Ascending aorta (tissue), 2 donors: Measurements from ENCODE around the gene MAPRE3. TPM values are rescaled to one million over a fixed set of nuclear protein-coding genes. Genes with fewer than 3 reads are reported as not detected.

Source experiments
- DNase-seq, 2 donors: peaks; one replicate each; pipeline ENCODE4 v3.0.0-alpha.2; 2019; ENCODE audit warnings: low spot score in 2 of 2
- H3K27ac ChIP-seq, 2 donors: fragments of 200-600 bp; sonication (generic); one replicate each; pipeline ENCODE4 v1.5.1; 2016 to 2017; ENCODE audit warnings: mild to moderate bottlenecking in 1 of 2
- H3K27me3 ChIP-seq: fragments of 200-600 bp; sonication (generic); one replicate; pipeline ENCODE4 v1.5.1; 2017
- H3K36me3 ChIP-seq, 2 donors: fragments of 200-600 bp; sonication (generic); one replicate each; pipeline ENCODE4 v1.5.1; 2016
- H3K4me1 ChIP-seq, 2 donors: fragments of 200-600 bp; sonication (generic); one replicate each; pipeline ENCODE4 v1.5.1; 2016 to 2017; ENCODE audit warnings: mild to moderate bottlenecking in 1 of 2
- H3K4me3 ChIP-seq, 2 donors: fragments of 200-600 bp; sonication (generic); one replicate each; pipeline ENCODE4 v1.5.1; 2016 to 2017; ENCODE audit warnings: mild to moderate bottlenecking in 1 of 2
- H3K9me3 ChIP-seq, 2 donors: fragments of 200-600 bp; sonication (generic); one replicate each; pipeline ENCODE4 v1.5.1; 2016
- intact Hi-C: fragments of 100-400 bp; cut with DNase I; formaldehyde crosslinking; loops from one replicate; pipeline ENCODE4 v1.15.1; 2023
- total RNA-seq: library from RNA; depleted of rRNA; stranded (reverse); fragments of >200 nt; gene quantifications from one replicate; pipeline ENCODE4 v1.1.0, GENCODE V29; 2016
- TF ChIP-seq, protein P1 (sequence below), 3 experiments: fragments of 200-600 bp in 2 of 3; fragments of 450-650 bp in 1 of 3; sonication (generic) in 2 of 3; IDR thresholded peaks; one replicate each; pipeline ENCODE4 v1.5.1; 2016 to 2019; ENCODE audit warnings: antibody characterized with exemption in 3 of 3, mild to moderate bottlenecking in 1 of 3, moderate library complexity in 1 of 3

The MAPRE3 gene
- total RNA-seq, 1 donor from 2014 or later = 18.9 TPM

DNA sequence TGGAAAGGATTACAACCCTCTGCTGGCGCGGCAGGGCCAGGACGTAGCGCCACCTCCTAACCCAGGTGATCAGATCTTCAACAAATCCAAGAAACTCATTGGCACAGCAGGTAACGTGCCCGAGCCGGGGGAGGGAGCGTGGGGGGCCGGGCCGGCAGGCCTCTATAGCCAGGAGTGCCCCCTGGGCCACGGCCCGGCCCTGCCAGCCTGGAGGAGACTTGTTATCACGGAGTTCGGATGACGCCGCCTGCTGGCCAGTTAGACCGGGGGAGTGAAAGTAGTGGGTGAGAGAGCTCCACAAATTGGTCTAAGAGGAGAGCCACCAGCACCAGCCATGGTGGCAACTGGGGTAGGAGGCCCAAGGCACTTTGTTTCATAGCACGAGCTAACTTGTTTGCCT is 53.8 kb downstream of the MAPRE3 start:
- intact Hi-C loops = no loop called here
- TF ChIP-seq, protein P1, sequence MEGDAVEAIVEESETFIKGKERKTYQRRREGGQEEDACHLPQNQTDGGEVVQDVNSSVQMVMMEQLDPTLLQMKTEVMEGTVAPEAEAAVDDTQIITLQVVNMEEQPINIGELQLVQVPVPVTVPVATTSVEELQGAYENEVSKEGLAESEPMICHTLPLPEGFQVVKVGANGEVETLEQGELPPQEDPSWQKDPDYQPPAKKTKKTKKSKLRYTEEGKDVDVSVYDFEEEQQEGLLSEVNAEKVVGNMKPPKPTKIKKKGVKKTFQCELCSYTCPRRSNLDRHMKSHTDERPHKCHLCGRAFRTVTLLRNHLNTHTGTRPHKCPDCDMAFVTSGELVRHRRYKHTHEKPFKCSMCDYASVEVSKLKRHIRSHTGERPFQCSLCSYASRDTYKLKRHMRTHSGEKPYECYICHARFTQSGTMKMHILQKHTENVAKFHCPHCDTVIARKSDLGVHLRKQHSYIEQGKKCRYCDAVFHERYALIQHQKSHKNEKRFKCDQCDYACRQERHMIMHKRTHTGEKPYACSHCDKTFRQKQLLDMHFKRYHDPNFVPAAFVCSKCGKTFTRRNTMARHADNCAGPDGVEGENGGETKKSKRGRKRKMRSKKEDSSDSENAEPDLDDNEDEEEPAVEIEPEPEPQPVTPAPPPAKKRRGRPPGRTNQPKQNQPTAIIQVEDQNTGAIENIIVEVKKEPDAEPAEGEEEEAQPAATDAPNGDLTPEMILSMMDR (IDR thresholded peaks at IDR 0.05) = no peak
- no peaks in the 10 kb centered on the region for H3K27me3 ChIP-seq
- no peak for DNase-seq
- peaks cover 13 to 48% of the 10 kb centered on the region in 2 donors for H3K36me3 ChIP-seq
- H3K27ac ChIP-seq = no peak overlapping the region
- H3K9me3 ChIP-seq = no peaks in the 10 kb centered on the region
- no peak overlapping the region for H3K4me3 ChIP-seq
- no peaks in the 10 kb centered on the region for H3K4me1 ChIP-seq

DNA sequence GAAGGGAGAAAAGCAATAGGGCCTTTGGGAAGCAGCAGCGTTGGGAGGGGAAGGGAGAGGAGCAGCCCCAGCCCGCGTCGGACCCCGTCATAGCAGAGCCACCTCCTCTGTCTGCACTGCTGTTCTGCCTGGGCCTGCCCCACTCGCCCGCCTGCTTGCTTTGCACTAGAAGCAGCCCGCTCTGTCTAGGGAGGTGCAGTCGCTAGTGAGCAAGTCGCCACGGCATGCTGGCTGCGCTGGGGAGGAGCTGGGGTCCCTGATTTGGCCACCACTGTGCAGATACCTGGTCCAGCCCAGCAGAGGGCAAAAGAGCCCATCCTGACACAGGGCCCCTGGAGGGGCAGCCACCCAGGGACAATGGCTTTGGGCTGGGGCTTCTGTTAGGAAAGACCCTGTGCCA is 54.4 kb downstream of the MAPRE3 start:
- Histone ChIP-seq H3K9me3 (no peaks in the 10 kb centered on the region), H3K4me1 (no peaks in the 10 kb centered on the region), H3K27me3 (no peaks in the 10 kb centered on the region), H3K27ac (no peak overlapping the region), H3K36me3 (peaks cover 13 to 48% of the 10 kb centered on the region in 2 donors), H3K4me3 (no peak overlapping the region)
- no peak for DNase-seq
- TF ChIP-seq, protein P1 (IDR thresholded peaks at IDR 0.05) = no peak
- intact Hi-C loops = no loop called here

DNA sequence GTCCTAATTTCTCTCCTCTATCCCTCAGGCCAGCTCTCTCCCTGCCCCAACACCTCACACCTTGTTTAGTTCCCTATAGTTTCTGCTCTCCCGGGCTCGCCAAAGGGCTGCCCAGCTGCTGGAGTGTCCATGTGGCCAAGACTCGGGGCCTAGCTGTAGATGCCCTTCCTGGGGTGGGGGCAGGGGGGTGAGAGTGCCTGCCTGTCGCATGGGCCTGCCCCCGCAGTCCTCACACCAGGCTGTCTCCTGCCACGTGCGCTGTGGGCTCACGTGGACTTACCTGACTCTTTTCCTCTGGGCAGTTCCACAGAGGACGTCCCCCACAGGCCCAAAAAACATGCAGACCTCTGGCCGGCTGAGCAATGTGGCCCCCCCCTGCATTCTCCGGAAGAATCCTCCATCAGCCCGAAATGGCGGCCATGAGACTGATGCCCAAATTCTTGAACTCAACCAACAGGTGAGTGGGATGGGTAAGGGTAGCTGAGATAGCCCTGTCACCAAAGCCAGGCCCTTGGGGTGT is 54.9 kb downstream of the MAPRE3 start:
- no peak overlapping the region for H3K4me3 ChIP-seq
- H3K36me3 ChIP-seq = peaks cover 13 to 48% of the 10 kb centered on the region in 2 donors
- no peak for DNase-seq
- TF ChIP-seq, protein P1 (IDR thresholded peaks at IDR 0.05) = no peak
- H3K27ac ChIP-seq = no peak overlapping the region
- H3K27me3 ChIP-seq = no peaks in the 10 kb centered on the region
- intact Hi-C loops = no loop called here
- no peaks in the 10 kb centered on the region for H3K4me1 ChIP-seq
- H3K9me3 ChIP-seq = no peaks in the 10 kb centered on the region

DNA sequence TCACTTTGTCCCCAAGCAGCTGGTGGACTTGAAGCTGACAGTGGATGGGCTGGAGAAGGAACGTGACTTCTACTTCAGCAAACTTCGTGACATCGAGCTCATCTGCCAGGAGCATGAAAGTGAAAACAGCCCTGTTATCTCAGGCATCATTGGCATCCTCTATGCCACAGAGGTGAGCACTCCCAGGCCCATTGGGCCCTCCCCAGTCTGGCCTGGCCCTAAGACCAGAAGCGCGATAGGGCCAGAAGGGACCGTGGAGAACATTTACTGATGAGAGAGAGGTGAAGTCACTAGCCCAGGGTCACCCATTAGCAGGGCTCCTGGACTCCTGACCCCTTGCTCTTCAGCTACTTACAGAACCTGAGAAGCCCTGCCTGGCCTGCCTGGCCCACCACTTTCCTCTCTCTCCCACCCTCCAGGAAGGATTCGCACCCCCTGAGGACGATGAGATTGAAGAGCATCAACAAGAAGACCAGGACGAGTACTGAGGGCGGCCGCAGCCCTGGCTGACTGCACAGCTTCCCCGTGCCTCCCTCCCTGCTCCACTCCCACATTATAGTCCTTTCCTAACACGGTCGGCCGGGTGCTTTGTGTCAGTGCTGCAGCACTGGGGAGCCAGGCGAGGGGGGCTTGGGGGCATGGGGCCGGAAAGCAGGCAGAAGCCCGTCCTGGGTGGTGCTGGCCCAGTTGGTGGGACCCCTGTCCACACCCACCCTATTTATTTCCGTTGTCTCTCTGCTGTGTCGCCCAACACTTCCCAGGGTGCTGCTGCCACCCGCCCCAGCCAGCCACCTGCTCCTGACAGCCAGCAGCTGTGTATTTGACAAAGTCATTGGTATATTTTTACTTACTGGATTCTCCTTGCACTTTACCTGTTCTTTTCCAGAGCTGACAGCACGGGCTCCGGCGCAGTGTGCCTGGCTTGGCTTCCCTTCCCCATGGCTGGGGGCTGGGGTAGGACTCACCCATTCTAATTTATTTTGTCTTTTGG is 55.7 kb downstream of the MAPRE3 start:
- Histone ChIP-seq H3K9me3 (no peaks in the 10 kb centered on the region), H3K4me1 (no peaks in the 10 kb centered on the region), H3K27ac (no peak overlapping the region), H3K27me3 (no peaks in the 10 kb centered on the region), H3K4me3 (no peak overlapping the region), H3K36me3 (peaks cover 13 to 48% of the 10 kb centered on the region in 2 donors)
- TF ChIP-seq, protein P1 (IDR thresholded peaks at IDR 0.05) = no peak
- intact Hi-C loops = no loop called here
- DNase-seq = no peak

DNA sequence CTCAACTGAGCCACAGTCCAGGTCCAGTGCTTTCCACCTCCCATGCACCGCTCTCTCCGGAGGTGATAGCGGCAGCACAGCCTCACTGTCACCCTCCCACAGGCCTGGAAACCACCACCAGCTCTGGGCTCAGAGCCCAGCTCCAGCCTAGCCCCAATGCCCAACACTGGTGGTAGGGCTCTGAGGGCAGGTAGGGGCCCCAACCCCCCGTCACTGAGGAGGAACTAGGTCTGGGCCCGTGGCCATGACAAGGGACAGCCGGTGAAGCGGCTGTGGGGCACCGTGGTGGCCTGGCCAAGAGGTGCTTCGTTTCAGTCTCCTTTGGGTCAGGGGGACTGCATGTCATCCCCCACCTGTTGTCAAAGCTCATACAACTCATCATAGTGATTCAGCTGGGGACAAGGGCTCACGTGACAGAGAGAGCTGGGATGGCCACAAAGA is 56.8 kb downstream of the MAPRE3 start:
- H3K36me3 ChIP-seq = peaks cover 13 to 48% of the 10 kb centered on the region in 2 donors
- no peak overlapping the region for H3K4me3 ChIP-seq
- H3K27ac ChIP-seq = no peak overlapping the region
- TF ChIP-seq, protein P1 (IDR thresholded peaks at IDR 0.05) = no peak
- intact Hi-C loops = no loop called here
- H3K4me1 ChIP-seq = peaks cover 0 to 3% of the 10 kb centered on the region in 2 donors
- DNase-seq = no peak
- no peaks in the 10 kb centered on the region for H3K9me3 ChIP-seq
- H3K27me3 ChIP-seq = no peaks in the 10 kb centered on the region
